Neural cell (in vitro differentiated cells): ENCODE measurements around the gene MRPL42. TPM values are rescaled to one million over a fixed set of nuclear protein-coding genes. Genes with fewer than 3 reads are reported as not detected.

Experiments used
- H2AFZ ChIP-seq: fragments of 200-600, 300-800 bp; sonication (generic), shearing (Covaris generic); 2 replicates; pipeline ENCODE4 v1.6.0; 2014; ENCODE audit warnings: low read depth, mild to moderate bottlenecking, antibody characterized with exemption, low read length, moderate library complexity
- H3F3A ChIP-seq: fragments of 200-600 bp; shearing (Covaris generic); 2 replicates; pipeline ENCODE4 v1.6.1; 2016; ENCODE audit warnings: mild to moderate bottlenecking, moderate library complexity, mixed read lengths, antibody characterized with exemption, low read length; ENCODE audit not compliant: insufficient read depth, poor library complexity, severe bottlenecking
- H3K27ac ChIP-seq: fragments of 200-600, 300-800 bp; sonication (generic), shearing (Covaris generic); 2 replicates; pipeline ENCODE4 v1.5.1; 2014; ENCODE audit warnings: mild to moderate bottlenecking, low read length, moderate library complexity
- H3K27me3 ChIP-seq: fragments of 300-800, 200-600 bp; sonication (generic), shearing (Covaris generic); 2 replicates; pipeline ENCODE4 v1.6.0; 2014; ENCODE audit warnings: mild to moderate bottlenecking, low read depth, low read length, moderate library complexity; ENCODE audit not compliant: insufficient read depth
- H3K36me3 ChIP-seq: fragments of 300-800, 200-600 bp; sonication (generic), shearing (Covaris generic); 2 replicates; pipeline ENCODE4 v1.5.1; 2014; ENCODE audit warnings: mild to moderate bottlenecking, antibody characterized with exemption, low read length, moderate library complexity; ENCODE audit not compliant: insufficient read depth
- H3K4me2 ChIP-seq: fragments of 300-800, 200-600 bp; sonication (generic), shearing (Covaris generic); 2 replicates; pipeline ENCODE4 v1.6.0; 2014; ENCODE audit warnings: mild to moderate bottlenecking, low read length
- H3K4me3 ChIP-seq: fragments of 300-800, 200-600 bp; sonication (generic), shearing (Covaris generic); 2 replicates; pipeline ENCODE4 v1.5.1; 2014; ENCODE audit warnings: mild to moderate bottlenecking, low read length, moderate library complexity
- H3K79me2 ChIP-seq: fragments of 200-600 bp; shearing (Covaris generic); replicated peaks from 2 replicates; pipeline ENCODE4 v1.6.0; 2014; ENCODE audit warnings: mild to moderate bottlenecking, low read length, moderate library complexity; ENCODE audit not compliant: insufficient read depth
- H3K9ac ChIP-seq: fragments of 300-800, 200-600 bp; sonication (generic), shearing (Covaris generic); 2 replicates; pipeline ENCODE4 v1.6.1; 2016; ENCODE audit warnings: mild to moderate bottlenecking, low read length, mixed read lengths
- H3K9me2 ChIP-seq: fragments of 200-600 bp; shearing (Covaris generic); 2 replicates; pipeline ENCODE4 v1.6.1; 2016; ENCODE audit warnings: mild to moderate bottlenecking, low read length, mixed read lengths; ENCODE audit not compliant: insufficient read depth
- H3K9me3 ChIP-seq: fragments of 200-600, 300-800 bp; sonication (generic), shearing (Covaris generic); 2 replicates; pipeline ENCODE4 v1.6.1; 2016; ENCODE audit warnings: mild to moderate bottlenecking, mixed run types, low read length, moderate library complexity, mixed read lengths
- H4K20me1 ChIP-seq: fragments of 200-600 bp; shearing (Covaris generic); 2 replicates; pipeline ENCODE4 v1.6.1; 2016; ENCODE audit warnings: mild to moderate bottlenecking, mixed run types; ENCODE audit not compliant: insufficient read depth
- CTCF ChIP-seq: fragments of 450-650 bp; IDR thresholded peaks from 2 replicates; pipeline ENCODE4 v1.5.1; 2014; ENCODE audit warnings: antibody characterized with exemption, mild to moderate bottlenecking, moderate library complexity; ENCODE audit not compliant: poor library complexity, severe bottlenecking
- EZH2 ChIP-seq: fragments of 200-600, 300-800 bp; shearing (Covaris generic), sonication (generic); IDR thresholded peaks from 2 replicates; pipeline ENCODE4 v1.6.1; 2014; ENCODE audit warnings: antibody characterized with exemption, low read length, borderline replicate concordance, mild to moderate bottlenecking; ENCODE audit not compliant: insufficient read depth, poor library complexity, severe bottlenecking
- MXI1 ChIP-seq: fragments of 450-650 bp; conservative IDR thresholded peaks from 2 replicates; pipeline ENCODE4 v1.6.1; 2014; ENCODE audit warnings: antibody characterized with exemption, mild to moderate bottlenecking; ENCODE audit not compliant: poor library complexity, severe bottlenecking
- POLR2AphosphoS5 ChIP-seq: IDR thresholded peaks from 2 replicates; pipeline ENCODE4 v1.6.1; 2012
- RAD21 ChIP-seq: fragments of 450-650 bp; conservative IDR thresholded peaks from 2 replicates; pipeline ENCODE4 v1.6.1; 2014; ENCODE audit warnings: antibody characterized with exemption, mild to moderate bottlenecking, moderate library complexity
- TAF1 ChIP-seq: IDR thresholded peaks from 2 replicates; pipeline ENCODE4 v1.6.1; 2012; ENCODE audit warnings: low read depth
- polyA plus RNA-seq: library from polyadenylated mRNA; depleted of rRNA; stranded (reverse); fragments of >200 nt; gene quantifications from 2 replicates; pipeline ENCODE4 v1.2.3, GENCODE V29; 2014
- TF ChIP-seq, protein P1 (sequence below): IDR thresholded peaks from 2 replicates; pipeline ENCODE4 v1.6.1; 2012; ENCODE audit warnings: borderline replicate concordance

The MRPL42 gene
- polyA plus RNA-seq, 1 donor from 2014 or later, result 260 TPM

DNA sequence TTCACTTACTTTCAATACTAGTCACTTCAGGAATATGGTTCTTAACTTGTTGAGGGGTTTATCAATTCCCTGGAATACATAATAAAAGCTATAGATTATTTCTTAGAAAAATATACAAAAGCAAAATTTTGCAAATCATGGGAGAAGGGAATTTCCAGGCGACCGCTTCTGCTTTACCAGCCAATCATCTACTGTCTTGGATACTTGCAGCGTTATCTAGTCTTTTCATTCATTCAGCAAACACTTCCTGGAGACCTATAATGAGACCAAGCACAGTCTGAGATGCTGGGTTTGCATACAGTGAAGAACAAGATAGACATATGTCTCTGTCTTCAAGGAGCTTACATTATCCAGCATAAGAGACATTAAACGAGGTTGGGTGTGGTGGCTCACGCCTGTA, 1.5 kb upstream of the MRPL42 start:
- no peak overlapping the region for H3K27ac ChIP-seq
- no peak overlapping the region for H3K4me2 ChIP-seq
- no peaks in the 10 kb centered on the region for H3K9me3 ChIP-seq
- no peaks in the 10 kb centered on the region for H3F3A ChIP-seq
- H2AFZ ChIP-seq, result no peak overlapping the region
- H3K36me3 ChIP-seq, result peaks cover 3% of the 10 kb centered on the region
- H3K9me2 ChIP-seq, result no peaks in the 10 kb centered on the region
- TF ChIP-seq EZH2, result no peak
- no peaks in the 10 kb centered on the region for H4K20me1 ChIP-seq
- H3K79me2 ChIP-seq, result peaks cover 33% of the 10 kb centered on the region
- no peaks in the 10 kb centered on the region for H3K27me3 ChIP-seq
- H3K4me3 ChIP-seq, result no peak overlapping the region
- H3K9ac ChIP-seq, result no peak overlapping the region

GRCh38 chr12:93466625-93467350, 526 bp upstream of the MRPL42 start:
- H3F3A ChIP-seq, result no peaks in the 10 kb centered on the region
- H3K4me3 ChIP-seq, result peak overlapping the region; percentile 67
- H3K9me2 ChIP-seq, result no peaks in the 10 kb centered on the region
- H3K9ac ChIP-seq, result no peak overlapping the region
- H2AFZ ChIP-seq, result peak overlapping the region; percentile 95
- H3K79me2 ChIP-seq, result peaks cover 42% of the 10 kb centered on the region
- H4K20me1 ChIP-seq, result no peaks in the 10 kb centered on the region
- H3K4me2 ChIP-seq, result no peak overlapping the region
- H3K27me3 ChIP-seq, result no peaks in the 10 kb centered on the region
- TF ChIP-seq MXI1, result no peak
- H3K27ac ChIP-seq, result peak overlapping the region; percentile 98
- H3K9me3 ChIP-seq, result no peaks in the 10 kb centered on the region
- H3K36me3 ChIP-seq, result peaks cover 3% of the 10 kb centered on the region

- H2AFZ ChIP-seq, result peak overlapping the region; percentile 95
- no peaks in the 10 kb centered on the region for H3K27me3 ChIP-seq
- peak overlapping the region; percentile 67 for H3K4me3 ChIP-seq
- peaks cover 3% of the 10 kb centered on the region for H3K36me3 ChIP-seq
- no peaks in the 10 kb centered on the region for H3F3A ChIP-seq
- no peak for TF ChIP-seq POLR2AphosphoS5
- TF ChIP-seq, protein P1, sequence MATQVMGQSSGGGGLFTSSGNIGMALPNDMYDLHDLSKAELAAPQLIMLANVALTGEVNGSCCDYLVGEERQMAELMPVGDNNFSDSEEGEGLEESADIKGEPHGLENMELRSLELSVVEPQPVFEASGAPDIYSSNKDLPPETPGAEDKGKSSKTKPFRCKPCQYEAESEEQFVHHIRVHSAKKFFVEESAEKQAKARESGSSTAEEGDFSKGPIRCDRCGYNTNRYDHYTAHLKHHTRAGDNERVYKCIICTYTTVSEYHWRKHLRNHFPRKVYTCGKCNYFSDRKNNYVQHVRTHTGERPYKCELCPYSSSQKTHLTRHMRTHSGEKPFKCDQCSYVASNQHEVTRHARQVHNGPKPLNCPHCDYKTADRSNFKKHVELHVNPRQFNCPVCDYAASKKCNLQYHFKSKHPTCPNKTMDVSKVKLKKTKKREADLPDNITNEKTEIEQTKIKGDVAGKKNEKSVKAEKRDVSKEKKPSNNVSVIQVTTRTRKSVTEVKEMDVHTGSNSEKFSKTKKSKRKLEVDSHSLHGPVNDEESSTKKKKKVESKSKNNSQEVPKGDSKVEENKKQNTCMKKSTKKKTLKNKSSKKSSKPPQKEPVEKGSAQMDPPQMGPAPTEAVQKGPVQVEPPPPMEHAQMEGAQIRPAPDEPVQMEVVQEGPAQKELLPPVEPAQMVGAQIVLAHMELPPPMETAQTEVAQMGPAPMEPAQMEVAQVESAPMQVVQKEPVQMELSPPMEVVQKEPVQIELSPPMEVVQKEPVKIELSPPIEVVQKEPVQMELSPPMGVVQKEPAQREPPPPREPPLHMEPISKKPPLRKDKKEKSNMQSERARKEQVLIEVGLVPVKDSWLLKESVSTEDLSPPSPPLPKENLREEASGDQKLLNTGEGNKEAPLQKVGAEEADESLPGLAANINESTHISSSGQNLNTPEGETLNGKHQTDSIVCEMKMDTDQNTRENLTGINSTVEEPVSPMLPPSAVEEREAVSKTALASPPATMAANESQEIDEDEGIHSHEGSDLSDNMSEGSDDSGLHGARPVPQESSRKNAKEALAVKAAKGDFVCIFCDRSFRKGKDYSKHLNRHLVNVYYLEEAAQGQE, result no peak
- no peak for TF ChIP-seq CTCF
- TF ChIP-seq RAD21, result no peak
- no peak for TF ChIP-seq TAF1
- TF ChIP-seq MXI1, result no peak
- H3K27ac ChIP-seq, result peak overlapping the region; percentile 98
- H4K20me1 ChIP-seq, result no peaks in the 10 kb centered on the region
- peak overlapping the region; percentile 97 for H3K9ac ChIP-seq
- H3K79me2 ChIP-seq, result peaks cover 53% of the 10 kb centered on the region
- no peaks in the 10 kb centered on the region for H3K9me3 ChIP-seq
- peak overlapping the region; percentile 97 for H3K4me2 ChIP-seq
- no peaks in the 10 kb centered on the region for H3K9me2 ChIP-seq
Observed at GRCh38 chr12:93468008-93468371, 676 bp downstream of the MRPL42 start.
